Activated CD8-positive, alpha-beta memory T cell treated with anti-CD3 and anti-CD28 coated beads, Interleukin-2, amount 50 U/mL, for 1 hour (primary cell): ENCODE measurements around the gene SH3RF2.

Experiments used
- DNase-seq: peaks from one replicate; pipeline ENCODE4 v3.0.0-alpha.2; 2020; ENCODE audit errors: extremely low read depth

The SH3RF2 gene

GRCh38 chr5:145922059-145922458, 14.3 kb upstream of the SH3RF2 start:
- no peak for DNase-seq

- no peak for DNase-seq
Measured at GRCh38 chr5:145923405-145923804, 13.0 kb upstream of the SH3RF2 start.

- DNase-seq: no peak
Measured at GRCh38 chr5:145924849-145925248, 11.5 kb upstream of the SH3RF2 start.

GRCh38 chr5:145925353-145925752, 11.0 kb upstream of the SH3RF2 start:
- no peak for DNase-seq

- no peak for DNase-seq
Measured at GRCh38 chr5:145925803-145926202, 10.6 kb upstream of the SH3RF2 start.

GRCh38 chr5:145931718-145932117, 4.7 kb upstream of the SH3RF2 start:
- no peak for DNase-seq

- DNase-seq: no peak
Measured at GRCh38 chr5:145934276-145934675, 2.1 kb upstream of the SH3RF2 start.

- DNase-seq: no peak
Measured at GRCh38 chr5:145937432-145938250, 1.3 kb downstream of the SH3RF2 start.

GRCh38 chr5:145938776-145939539, 2.6 kb downstream of the SH3RF2 start:
- no peak for DNase-seq

GRCh38 chr5:145939540-145940065, 3.2 kb downstream of the SH3RF2 start:
- no peak for DNase-seq

- DNase-seq: no peak
Measured at GRCh38 chr5:145941096-145941447, 4.7 kb downstream of the SH3RF2 start.

GRCh38 chr5:145941448-145942130, 5.2 kb downstream of the SH3RF2 start:
- DNase-seq: no peak

- no peak for DNase-seq
Measured at GRCh38 chr5:145942201-145942600, 5.8 kb downstream of the SH3RF2 start.

GRCh38 chr5:145942749-145943148, 6.4 kb downstream of the SH3RF2 start:
- DNase-seq: no peak

GRCh38 chr5:145943674-145944121, 7.3 kb downstream of the SH3RF2 start:
- no peak for DNase-seq

GRCh38 chr5:145944328-145944727, 8.0 kb downstream of the SH3RF2 start:
- no peak for DNase-seq

GRCh38 chr5:145945620-145946111, 9.3 kb downstream of the SH3RF2 start:
- DNase-seq: no peak

GRCh38 chr5:145946112-145946861, 9.9 kb downstream of the SH3RF2 start:
- DNase-seq: no peak

- no peak for DNase-seq
Measured at GRCh38 chr5:145947581-145947980, 11.2 kb downstream of the SH3RF2 start.

GRCh38 chr5:145948047-145948446, 11.7 kb downstream of the SH3RF2 start:
- DNase-seq: no peak

GRCh38 chr5:145948921-145949320, 12.5 kb downstream of the SH3RF2 start:
- DNase-seq: no peak
